ENCODE data around the gene FOXC1.

FOXC1 gene

GRCh38 chr6:1612974-1613306 lies 3.2 kb downstream of the FOXC1 start:
- no peak for DNase-seq

- DNase-seq = no peak
Measured at GRCh38 chr6:1613346-1613687, 3.6 kb downstream of the FOXC1 start.

GRCh38 chr6:1613688-1614447 lies 4.2 kb downstream of the FOXC1 start:
- peak; percentile 71 for DNase-seq

- DNase-seq = peak; percentile 46
Measured at GRCh38 chr6:1614448-1615150, 4.9 kb downstream of the FOXC1 start.

GRCh38 chr6:1615151-1615852 lies 5.6 kb downstream of the FOXC1 start:
- DNase-seq = no peak

- peak; percentile 49 for DNase-seq
Measured at GRCh38 chr6:1615853-1616420, 6.2 kb downstream of the FOXC1 start.

- DNase-seq = no peak
Measured at GRCh38 chr6:1616701-1617463, 7.2 kb downstream of the FOXC1 start.

- DNase-seq = peak; percentile 50
Measured at GRCh38 chr6:1617466-1618310, 8.0 kb downstream of the FOXC1 start.

GRCh38 chr6:1618311-1619097 lies 8.8 kb downstream of the FOXC1 start:
- DNase-seq = peak; percentile 40

- DNase-seq = peak; percentile 33
Measured at GRCh38 chr6:1619098-1619672, 9.5 kb downstream of the FOXC1 start.

- peak; percentile 46 for DNase-seq
Measured at GRCh38 chr6:1619673-1620503, 10.2 kb downstream of the FOXC1 start.

- DNase-seq = no peak
Measured at GRCh38 chr6:1620504-1621069, 10.9 kb downstream of the FOXC1 start.

- DNase-seq = no peak
Measured at GRCh38 chr6:1621070-1621701, 11.5 kb downstream of the FOXC1 start.

- DNase-seq = peak; percentile 74
Measured at GRCh38 chr6:1622220-1622850, 12.6 kb downstream of the FOXC1 start.

GRCh38 chr6:1622851-1623768 lies 13.4 kb downstream of the FOXC1 start:
- DNase-seq = peak; percentile 40

GRCh38 chr6:1623769-1624057 lies 14.0 kb downstream of the FOXC1 start:
- no peak for DNase-seq

- DNase-seq = peak; percentile 56
Measured at GRCh38 chr6:1624058-1624850, 14.5 kb downstream of the FOXC1 start.
